ENCODE data around the gene CBX2.

Gene CBX2

DNA sequence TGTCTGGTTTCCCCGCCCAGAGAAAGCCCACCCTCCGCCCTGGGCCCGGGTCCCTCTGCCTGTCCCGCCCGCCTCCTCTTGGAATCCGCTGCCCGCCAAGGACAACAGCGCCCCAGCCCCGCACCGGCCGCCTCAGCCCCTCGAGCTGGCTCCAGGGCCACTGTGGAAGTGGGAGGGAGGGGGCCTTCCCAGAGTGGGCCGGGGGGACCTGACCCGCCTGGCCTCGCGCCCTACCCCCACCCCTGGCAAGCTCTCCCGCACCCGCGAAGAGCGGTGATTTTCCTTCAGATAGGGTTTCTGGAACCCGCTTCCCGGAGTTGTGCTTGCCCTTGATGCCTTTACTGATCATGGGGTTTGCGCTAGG, 21.2 kb downstream of the CBX2 start:
- DNase-seq (ENCODE audit: low read depth) = no peak
- H3K4me3 ChIP-seq (ENCODE audit: low read length) = no peak overlapping the region
- no peak for TF ChIP-seq CTCF (conservative IDR thresholded peaks at IDR 0.05; ENCODE audit: low read depth, low read length)

DNA sequence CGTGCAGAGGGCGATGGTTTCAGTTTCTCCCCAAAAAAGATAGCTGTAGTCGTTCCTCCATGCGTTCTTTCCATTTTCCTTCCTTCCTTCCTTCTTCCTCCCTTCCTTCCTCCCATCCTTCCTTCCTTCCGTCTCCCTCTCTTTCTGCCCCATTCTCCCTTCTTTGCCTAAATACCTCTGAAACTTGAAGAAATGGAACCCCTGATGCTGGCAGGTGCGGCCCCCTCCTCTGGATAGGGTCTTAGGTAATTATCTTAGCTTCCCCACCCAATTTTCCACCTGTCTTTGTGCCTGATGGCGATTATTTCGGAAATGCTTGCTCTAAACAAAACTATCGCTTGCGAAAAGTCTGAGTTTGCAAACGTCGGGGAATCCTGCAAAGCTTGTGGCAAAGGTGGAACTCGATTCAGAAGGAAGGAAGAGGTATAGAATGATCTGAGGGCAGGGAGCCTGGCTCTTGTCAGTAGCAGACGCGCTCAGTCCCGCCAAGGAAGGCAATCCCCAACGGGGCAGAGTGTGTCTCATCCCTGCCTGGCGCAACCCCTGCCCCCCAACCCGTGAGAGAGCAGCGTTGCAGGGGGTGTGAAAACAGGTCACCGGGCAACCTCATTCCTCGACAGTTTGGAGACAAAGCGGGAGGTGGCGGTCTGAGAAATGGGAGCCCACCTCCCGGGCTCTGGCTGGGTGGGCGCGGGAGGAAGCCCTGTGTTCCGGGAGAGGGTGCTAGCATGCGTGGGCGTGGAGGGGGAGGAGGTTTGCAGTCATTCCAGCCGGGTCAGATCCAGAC, 21.8 kb downstream of the CBX2 start:
- no peak for DNase-seq (ENCODE audit: low read depth)
- TF ChIP-seq CTCF (conservative IDR thresholded peaks at IDR 0.05; ENCODE audit: low read depth, low read length) = no peak
- H3K4me3 ChIP-seq (ENCODE audit: low read length) = no peak overlapping the region

DNA sequence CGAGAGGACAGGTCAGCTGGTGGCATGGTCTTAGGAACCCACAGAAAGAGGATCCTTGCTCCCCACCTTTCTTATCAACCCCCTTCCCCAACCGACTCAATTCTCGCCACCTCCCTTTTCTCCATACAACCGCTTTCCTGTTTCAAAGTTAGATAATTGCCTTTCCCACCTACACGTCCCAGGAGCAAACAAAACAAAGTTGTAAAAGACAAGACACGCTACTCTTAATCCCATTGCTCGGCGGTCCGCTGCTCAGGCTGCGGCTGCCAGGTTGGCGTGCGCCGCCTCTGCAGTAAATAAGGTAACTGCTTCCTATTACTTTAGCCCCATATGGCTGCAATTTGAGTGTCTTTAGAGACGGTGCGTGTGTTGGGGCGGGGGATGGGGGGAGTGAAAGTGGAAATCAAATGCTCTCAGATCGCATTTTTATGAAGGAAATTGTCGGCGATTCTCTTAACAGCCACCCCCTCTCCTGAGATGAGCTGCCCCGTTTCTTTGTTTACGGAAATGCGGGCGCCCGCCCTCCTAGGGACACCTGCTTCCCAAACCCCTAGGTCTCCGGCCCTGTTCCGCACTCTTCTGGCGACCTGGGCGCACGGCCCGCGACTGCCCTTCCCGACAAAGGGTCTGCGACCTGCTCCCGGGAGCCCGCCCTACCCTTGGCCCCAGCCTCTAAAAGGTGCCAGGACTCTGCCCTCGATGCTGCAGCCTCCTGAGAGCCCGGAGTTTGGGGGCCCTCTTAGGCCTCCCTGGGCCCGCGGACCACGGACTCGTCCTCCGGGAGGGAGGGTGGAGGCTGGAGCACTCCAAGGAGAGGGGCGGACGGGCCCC, 22.6 kb downstream of the CBX2 start:
- TF ChIP-seq CTCF (conservative IDR thresholded peaks at IDR 0.05; ENCODE audit: low read depth, low read length) = no peak
- DNase-seq (ENCODE audit: low read depth) = no peak
- H3K4me3 ChIP-seq (ENCODE audit: low read length) = no peak overlapping the region

DNA sequence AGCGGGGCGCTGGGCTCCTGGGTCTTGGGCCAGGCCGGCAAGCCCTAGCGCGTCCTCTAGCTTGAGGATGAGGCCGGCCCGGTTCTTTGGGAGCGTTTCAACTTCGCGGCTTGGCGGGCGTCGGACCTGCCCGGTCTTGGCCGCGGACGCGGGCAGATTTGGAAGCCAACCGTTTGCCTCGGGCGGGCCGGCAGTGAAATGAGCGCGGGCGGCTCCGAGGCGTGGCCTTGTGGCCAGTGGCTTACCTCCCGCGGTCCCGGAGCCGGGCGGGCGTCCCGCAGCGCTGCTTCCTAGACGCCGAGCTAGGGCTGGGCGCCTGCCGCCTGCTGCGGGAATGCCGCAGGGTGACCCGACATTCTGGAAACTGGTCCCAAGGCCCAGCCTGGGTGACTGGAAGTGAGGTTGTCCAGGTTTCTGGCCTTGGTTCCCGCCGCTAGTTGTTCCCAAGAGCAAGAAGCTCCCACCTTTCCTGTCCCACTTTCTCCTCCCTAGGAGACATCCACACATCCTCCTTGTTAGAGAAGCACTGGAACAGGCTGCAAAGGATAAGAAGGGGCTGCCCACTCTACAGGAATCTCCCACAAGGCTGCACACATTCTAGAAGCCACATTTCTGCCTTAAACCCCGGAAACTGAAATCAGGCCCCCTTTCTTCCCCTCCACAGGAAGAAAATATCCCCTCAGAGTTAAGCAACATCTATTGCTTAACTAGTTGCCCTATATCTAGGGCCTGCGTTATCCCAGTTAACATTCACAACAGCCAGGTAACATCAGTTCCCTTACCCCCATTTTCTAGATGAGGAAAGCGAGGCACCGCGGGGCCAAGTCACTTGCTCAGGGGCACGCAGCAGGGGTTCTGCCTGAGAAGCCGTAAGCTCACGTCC, 23.4 kb downstream of the CBX2 start:
- no peak overlapping the region for H3K4me3 ChIP-seq (ENCODE audit: low read length)
- no peak for TF ChIP-seq CTCF (conservative IDR thresholded peaks at IDR 0.05; ENCODE audit: low read depth, low read length)
- no peak for DNase-seq (ENCODE audit: low read depth)

- no peak for DNase-seq (ENCODE audit: low read depth)
- TF ChIP-seq CTCF (conservative IDR thresholded peaks at IDR 0.05; ENCODE audit: low read depth, low read length) = no peak
- no peak overlapping the region for H3K4me3 ChIP-seq (ENCODE audit: low read length)
Observed at GRCh38 chr17:79802039-79802735, 24.2 kb downstream of the CBX2 start.

DNA sequence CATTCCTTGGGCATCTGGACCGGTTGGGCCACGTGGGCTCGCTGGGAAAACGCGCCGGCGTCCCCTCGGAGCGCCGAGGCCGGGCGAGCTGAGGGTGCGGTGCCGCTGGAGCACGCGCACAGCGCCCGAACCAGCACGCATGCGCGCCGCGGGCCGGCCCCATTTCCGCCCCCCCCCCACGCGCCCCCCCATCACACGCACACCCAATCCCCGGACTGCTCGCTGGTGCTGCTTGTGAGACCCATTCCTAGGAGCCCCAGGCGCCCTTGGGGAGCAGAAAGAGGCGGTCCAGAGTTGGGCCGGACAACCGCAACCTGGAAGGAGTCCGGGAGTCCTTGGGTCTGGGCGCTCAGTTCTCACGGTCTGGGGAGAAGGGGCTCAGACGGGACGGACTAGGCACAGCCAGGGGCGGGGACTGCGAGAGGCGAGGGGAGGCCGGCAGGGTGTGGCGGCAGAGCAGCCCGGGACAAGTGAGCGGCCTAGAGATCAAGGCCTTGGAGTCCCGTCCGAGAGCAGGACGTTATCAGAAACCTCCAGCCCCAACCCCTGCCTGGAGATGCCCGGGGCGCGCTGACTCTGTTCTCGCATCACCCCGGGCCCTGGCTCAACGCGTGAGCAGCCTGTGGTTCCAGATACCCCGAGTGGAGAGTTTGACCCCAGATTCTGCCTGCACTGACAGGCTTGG, 24.9 kb downstream of the CBX2 start:
- TF ChIP-seq CTCF (conservative IDR thresholded peaks at IDR 0.05; ENCODE audit: low read depth, low read length) = no peak
- no peak for DNase-seq (ENCODE audit: low read depth)

More for the DNA sequence above, 24.9 kb downstream of the CBX2 start:
- H3K4me3 ChIP-seq (ENCODE audit: low read length) = no peak overlapping the region

Measured in retinal pigment epithelial cell (primary cell).